Neural progenitor cell (in vitro differentiated cells): ENCODE data around the gene NCKAP5. TPM values are rescaled to one million over a fixed set of nuclear protein-coding genes. Genes with fewer than 3 reads are reported as not detected.

Source experiments
- DNase-seq: peaks from one replicate; pipeline ENCODE4 v3.0.0-alpha.2; 2016; ENCODE audit warnings: low spot score
- H2AFZ ChIP-seq: fragments of 200-600 bp; sonication (generic); replicated peaks from 2 replicates; pipeline ENCODE4 v1.6.1; 2016; ENCODE audit warnings: antibody characterized with exemption
- H3F3A ChIP-seq: fragments of 200-600 bp; sonication (generic); 2 replicates; pipeline ENCODE4 v1.6.1; 2016; ENCODE audit warnings: antibody characterized with exemption, low read depth
- H3K27ac ChIP-seq: fragments of 200-600 bp; sonication (generic); 2 replicates; pipeline ENCODE4 v1.5.1; 2016; ENCODE audit warnings: mild to moderate bottlenecking
- H3K27me3 ChIP-seq: fragments of 200-600 bp; sonication (generic); 2 replicates; pipeline ENCODE4 v1.6.1; 2016; ENCODE audit warnings: mild to moderate bottlenecking, moderate library complexity
- H3K36me3 ChIP-seq: fragments of 200-600 bp; sonication (generic); 2 replicates; pipeline ENCODE4 v1.5.1; 2016
- H3K4me1 ChIP-seq: fragments of 200-600 bp; sonication (generic); 2 replicates; pipeline ENCODE4 v1.6.1; 2016; ENCODE audit warnings: mixed run types
- H3K4me2 ChIP-seq: fragments of 200-600 bp; sonication (generic); 2 replicates; pipeline ENCODE4 v1.6.1; 2016
- H3K4me3 ChIP-seq: fragments of 200-600 bp; sonication (generic); 2 replicates; pipeline ENCODE4 v1.5.1; 2016
- H3K79me2 ChIP-seq: fragments of 200-600 bp; sonication (generic); 2 replicates; pipeline ENCODE4 v1.6.1; 2016; ENCODE audit warnings: low read depth
- H3K9ac ChIP-seq: fragments of 200-600 bp; sonication (generic); 2 replicates; pipeline ENCODE4 v1.6.1; 2016
- H3K9me3 ChIP-seq: fragments of 200-600 bp; sonication (generic); 2 replicates; pipeline ENCODE4 v1.5.1; 2016; ENCODE audit warnings: low read depth
- H4K20me1 ChIP-seq: fragments of 200-600 bp; sonication (generic); 2 replicates; pipeline ENCODE4 v1.6.1; 2016; ENCODE audit warnings: low read depth
- H3K27ac Mint-ChIP-seq: 3 replicates; pipeline ENCODE4 v1.8.0; 2021; ENCODE audit warnings: mixed read lengths
- H3K27me3 Mint-ChIP-seq: 2 replicates; pipeline ENCODE4 v1.8.0; 2022; ENCODE audit warnings: low read depth, mild to moderate bottlenecking, inconsistent platforms, moderate library complexity, mixed read lengths; ENCODE audit not compliant: insufficient read depth
- H3K36me3 Mint-ChIP-seq: 3 replicates; pipeline ENCODE4 v1.8.0; 2021; ENCODE audit warnings: mixed read lengths
- H3K4me1 Mint-ChIP-seq: 3 replicates; pipeline ENCODE4 v1.8.0; 2021; ENCODE audit warnings: mixed read lengths
- H3K4me3 Mint-ChIP-seq: 3 replicates; pipeline ENCODE4 v1.8.0; 2021; ENCODE audit warnings: mild to moderate bottlenecking, moderate library complexity, mixed read lengths
- H3K9me3 Mint-ChIP-seq: 3 replicates; pipeline ENCODE4 v1.8.0; 2020; ENCODE audit warnings: mixed read lengths
- EZH2 ChIP-seq: fragments of 200-600 bp; sonication (generic); IDR thresholded peaks from 2 replicates; pipeline ENCODE4 v1.6.1; 2017; ENCODE audit warnings: antibody characterized with exemption, mild to moderate bottlenecking, moderate library complexity
- EZH2phosphoT487 ChIP-seq: fragments of 200-600 bp; sonication (generic); IDR thresholded peaks from 2 replicates; pipeline ENCODE4 v1.6.1; 2017; ENCODE audit warnings: antibody characterized with exemption
- total RNA-seq: library from RNA; depleted of rRNA; stranded (reverse); fragments of >200 nt; gene quantifications from 2 replicates; pipeline ENCODE4 v1.2.3, GENCODE V29; 2015; ENCODE audit warnings: low replicate concordance
- TF ChIP-seq, protein P1 (sequence below): fragments of 200-600 bp; sonication (generic); IDR thresholded peaks from 2 replicates; pipeline ENCODE4 v1.5.1; 2017; ENCODE audit warnings: antibody characterized with exemption, mild to moderate bottlenecking

NCKAP5 gene
- total RNA-seq, 1 donor from 2014 or later: 0.47 TPM

- TF ChIP-seq, protein P1, sequence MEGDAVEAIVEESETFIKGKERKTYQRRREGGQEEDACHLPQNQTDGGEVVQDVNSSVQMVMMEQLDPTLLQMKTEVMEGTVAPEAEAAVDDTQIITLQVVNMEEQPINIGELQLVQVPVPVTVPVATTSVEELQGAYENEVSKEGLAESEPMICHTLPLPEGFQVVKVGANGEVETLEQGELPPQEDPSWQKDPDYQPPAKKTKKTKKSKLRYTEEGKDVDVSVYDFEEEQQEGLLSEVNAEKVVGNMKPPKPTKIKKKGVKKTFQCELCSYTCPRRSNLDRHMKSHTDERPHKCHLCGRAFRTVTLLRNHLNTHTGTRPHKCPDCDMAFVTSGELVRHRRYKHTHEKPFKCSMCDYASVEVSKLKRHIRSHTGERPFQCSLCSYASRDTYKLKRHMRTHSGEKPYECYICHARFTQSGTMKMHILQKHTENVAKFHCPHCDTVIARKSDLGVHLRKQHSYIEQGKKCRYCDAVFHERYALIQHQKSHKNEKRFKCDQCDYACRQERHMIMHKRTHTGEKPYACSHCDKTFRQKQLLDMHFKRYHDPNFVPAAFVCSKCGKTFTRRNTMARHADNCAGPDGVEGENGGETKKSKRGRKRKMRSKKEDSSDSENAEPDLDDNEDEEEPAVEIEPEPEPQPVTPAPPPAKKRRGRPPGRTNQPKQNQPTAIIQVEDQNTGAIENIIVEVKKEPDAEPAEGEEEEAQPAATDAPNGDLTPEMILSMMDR: no peak
- TF ChIP-seq EZH2phosphoT487 (no peak), EZH2 (no peak)
- Mint-ChIP-seq H3K36me3 (peaks cover 7% of the 10 kb centered on the region), H3K4me3 (no peak overlapping the region), H3K27me3 (no peaks in the 10 kb centered on the region), H3K9me3 (peaks cover 11% of the 10 kb centered on the region), H3K27ac (no peak overlapping the region), H3K4me1 (peaks cover 3% of the 10 kb centered on the region)
- Histone ChIP-seq H3F3A (no peaks in the 10 kb centered on the region), H3K27ac (no peak overlapping the region), H4K20me1 (no peaks in the 10 kb centered on the region), H2AFZ (no peak overlapping the region), H3K9ac (no peak overlapping the region), H3K4me2 (no peak overlapping the region), H3K4me3 (no peak overlapping the region), H3K79me2 (no peaks in the 10 kb centered on the region), H3K36me3 (no peaks in the 10 kb centered on the region), H3K4me1 (peaks cover 2% of the 10 kb centered on the region), H3K9me3 (no peaks in the 10 kb centered on the region), H3K27me3 (no peaks in the 10 kb centered on the region)
- DNase-seq: no peak
Measured at GRCh38 chr2:133146893-133147292, 421.4 kb downstream of the NCKAP5 start.

- no peak for DNase-seq
- H3K27me3 Mint-ChIP-seq: no peaks in the 10 kb centered on the region
- peaks cover 7% of the 10 kb centered on the region for H3K9me3 Mint-ChIP-seq
- H3K4me3 Mint-ChIP-seq: no peak overlapping the region
- Histone ChIP-seq H3K4me2 (no peak overlapping the region), H3K27me3 (no peaks in the 10 kb centered on the region), H3K4me1 (peaks cover 33% of the 10 kb centered on the region), H4K20me1 (no peaks in the 10 kb centered on the region), H3F3A (peaks cover 17% of the 10 kb centered on the region), H2AFZ (no peak overlapping the region), H3K27ac (no peak overlapping the region), H3K36me3 (no peaks in the 10 kb centered on the region), H3K79me2 (no peaks in the 10 kb centered on the region), H3K9me3 (no peaks in the 10 kb centered on the region), H3K4me3 (no peak overlapping the region), H3K9ac (no peak overlapping the region)
- H3K36me3 Mint-ChIP-seq: peaks cover 4% of the 10 kb centered on the region
- no peak overlapping the region for H3K27ac Mint-ChIP-seq
- H3K4me1 Mint-ChIP-seq: peaks cover 30% of the 10 kb centered on the region
- TF ChIP-seq EZH2 (no peak), EZH2phosphoT487 (no peak)
- TF ChIP-seq, protein P1: no peak
Measured at GRCh38 chr2:133143645-133144044, 424.6 kb downstream of the NCKAP5 start.

- no peak overlapping the region for H3K4me2 ChIP-seq
- Mint-ChIP-seq H3K4me1 (peaks cover 39% of the 10 kb centered on the region), H3K27me3 (no peaks in the 10 kb centered on the region), H3K27ac (no peak overlapping the region), H3K9me3 (peaks cover 7% of the 10 kb centered on the region), H3K36me3 (peaks cover 4% of the 10 kb centered on the region), H3K4me3 (no peak overlapping the region)
- H3K9ac ChIP-seq: no peak overlapping the region
- TF ChIP-seq EZH2: no peak
- DNase-seq: no peak
- H3K4me1 ChIP-seq: peaks cover 33% of the 10 kb centered on the region
- no peaks in the 10 kb centered on the region for H4K20me1 ChIP-seq
- H2AFZ ChIP-seq: no peak overlapping the region
- peaks cover 17% of the 10 kb centered on the region for H3F3A ChIP-seq
- no peak overlapping the region for H3K27ac ChIP-seq
- H3K4me3 ChIP-seq: no peak overlapping the region
- no peaks in the 10 kb centered on the region for H3K9me3 ChIP-seq
- H3K36me3 ChIP-seq: no peaks in the 10 kb centered on the region
- no peaks in the 10 kb centered on the region for H3K27me3 ChIP-seq
- H3K79me2 ChIP-seq: no peaks in the 10 kb centered on the region
Measured at GRCh38 chr2:133142087-133142486, 426.2 kb downstream of the NCKAP5 start.

DNA sequence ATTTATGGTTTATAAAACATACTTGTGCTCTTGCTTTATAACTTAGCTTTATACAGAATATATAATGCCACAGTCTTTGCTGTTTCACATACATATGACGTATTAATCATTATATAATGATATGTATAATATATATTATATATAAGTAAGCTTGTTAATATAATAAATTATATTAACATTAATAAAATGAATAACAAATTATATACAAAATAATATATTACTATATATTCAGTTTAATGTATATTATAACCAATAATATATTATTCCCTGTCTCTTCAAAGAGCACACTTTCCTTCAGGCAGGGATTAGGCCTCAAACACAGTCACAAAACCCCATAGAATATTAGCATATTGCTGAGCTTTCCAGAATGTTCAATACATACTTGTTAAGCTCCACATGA is 427.6 kb downstream of the NCKAP5 start:
- Histone ChIP-seq H3F3A (peaks cover 17% of the 10 kb centered on the region), H4K20me1 (no peaks in the 10 kb centered on the region), H3K4me3 (no peak overlapping the region), H3K4me2 (peak overlapping the region; percentile 30), H3K9ac (no peak overlapping the region), H3K79me2 (no peaks in the 10 kb centered on the region), H3K9me3 (no peaks in the 10 kb centered on the region), H3K4me1 (peaks cover 33% of the 10 kb centered on the region), H3K27ac (no peak overlapping the region), H3K36me3 (no peaks in the 10 kb centered on the region), H2AFZ (no peak overlapping the region), H3K27me3 (no peaks in the 10 kb centered on the region)
- Mint-ChIP-seq H3K4me1 (peaks cover 39% of the 10 kb centered on the region), H3K9me3 (peaks cover 3% of the 10 kb centered on the region), H3K27ac (peak overlapping the region; percentile 30), H3K4me3 (no peak overlapping the region), H3K36me3 (no peaks in the 10 kb centered on the region), H3K27me3 (no peaks in the 10 kb centered on the region)
- TF ChIP-seq EZH2: no peak
- TF ChIP-seq EZH2phosphoT487: no peak
- TF ChIP-seq, protein P1: no peak
- peak; percentile 4 for DNase-seq
